PC-9 (cell line): ENCODE measurements around the gene GSTCD. TPM values are rescaled to one million over a fixed set of nuclear protein-coding genes. Genes with fewer than 3 reads are reported as not detected.

ENCODE experiments used
- BruUV-seq: library from RNA; stranded (reverse); fragments of 400-500 nt; replicated peaks from 2 replicates; lab custom pipeline; 2021; lab: Mats Ljungman, UMichigan
- CTCF ChIA-PET: fragments of 300-600 bp; sonication (Branson Sonifier 250); formaldehyde crosslinking; loops from one replicate; lab custom pipeline; 2022; ENCODE audit warnings: antibody characterized with exemption; lab: Charles Lee
- POLR2A ChIA-PET: fragments of 300-600 bp; sonication (Branson Sonifier 250); formaldehyde crosslinking; loops from one replicate; lab custom pipeline; 2022; ENCODE audit warnings: antibody characterized with exemption; ENCODE audit not compliant: unreplicated experiment; lab: Charles Lee
- DNase-seq, 2 experiments: peaks; one replicate each; pipeline versions ENCODE4 v3.0.0 to v3.0.0-alpha.2; 2015 to 2022; ENCODE audit warnings: mixed read lengths in 1 of 2
- H2AFZ ChIP-seq: fragments of 200-600 bp; sonication (generic); 2 replicates; pipeline ENCODE4 v1.8.1; 2017; ENCODE audit warnings: antibody characterized with exemption
- H3F3A ChIP-seq: fragments of 200-600 bp; sonication (generic); 2 replicates; pipeline ENCODE4 v1.8.1; 2017; ENCODE audit warnings: antibody characterized with exemption, mild to moderate bottlenecking, low read depth; ENCODE audit not compliant: insufficient read depth
- H3K27ac ChIP-seq: fragments of 200-600 bp; sonication (generic); 2 replicates; pipeline ENCODE4 v1.6.1; 2016; ENCODE audit warnings: mixed run types
- H3K27me3 ChIP-seq: fragments of 200-600 bp; sonication (generic); 2 replicates; pipeline ENCODE4 v1.6.1; 2016; ENCODE audit warnings: low read depth, mixed run types; ENCODE audit not compliant: insufficient read depth
- H3K36me3 ChIP-seq: fragments of 200-600 bp; sonication (generic); 2 replicates; pipeline ENCODE4 v1.6.1; 2016; ENCODE audit warnings: low read depth, mixed run types
- H3K4me1 ChIP-seq: fragments of 200-600 bp; sonication (generic); replicated peaks from 2 replicates; pipeline ENCODE4 v1.6.1; 2016; ENCODE audit warnings: mixed run types; ENCODE audit not compliant: insufficient read depth
- H3K4me2 ChIP-seq: fragments of 200-600 bp; sonication (generic); 2 replicates; pipeline ENCODE4 v1.6.1; 2017; ENCODE audit warnings: mixed run types
- H3K4me3 ChIP-seq: fragments of 200-600 bp; sonication (generic); 2 replicates; pipeline ENCODE4 v1.6.1; 2016; ENCODE audit warnings: mixed run types
- H3K79me2 ChIP-seq: fragments of 200-600 bp; sonication (generic); 2 replicates; pipeline ENCODE4 v1.6.1; 2017; ENCODE audit warnings: low read depth, mixed run types
- H3K9me2 ChIP-seq: fragments of 200-600 bp; sonication (generic); 2 replicates; pipeline ENCODE4 v1.8.1; 2017; ENCODE audit warnings: mild to moderate bottlenecking; ENCODE audit not compliant: insufficient read depth
- H3K9me3 ChIP-seq: fragments of 200-600 bp; sonication (generic); 2 replicates; pipeline ENCODE4 v1.8.1; 2016; ENCODE audit warnings: low read depth; ENCODE audit not compliant: insufficient read depth
- H4K20me1 ChIP-seq: fragments of 200-600 bp; sonication (generic); 2 replicates; pipeline ENCODE4 v1.8.1; 2017; ENCODE audit not compliant: insufficient read depth
- CTCF ChIP-seq: fragments of 200-600 bp; sonication (generic); conservative IDR thresholded peaks from 2 replicates; pipeline ENCODE4 v1.6.1; 2017; ENCODE audit warnings: mixed run types, antibody characterized with exemption, mild to moderate bottlenecking, moderate library complexity
- EZH2 ChIP-seq: fragments of 200-600 bp; sonication (generic); IDR thresholded peaks from 2 replicates; pipeline ENCODE4 v1.8.0; 2017; ENCODE audit warnings: antibody characterized with exemption, low read depth
- intact Hi-C: fragments of 100-400 bp; cut with micrococcal nuclease; formaldehyde crosslinking; loops from one replicate; pipeline ENCODE4 v1.10.0; 2022; ENCODE audit not compliant: unreplicated experiment
- total RNA-seq: library from RNA; stranded (reverse); gene quantifications from 2 replicates; pipeline ENCODE4 v1.2.3, GENCODE V29; 2021

The GSTCD gene
- total RNA-seq, 1 experiment from 2014 or later = 11.4 TPM

GRCh38 chr4:105698607-105699006 is 10.0 kb upstream of the GSTCD start:
- H3K9me2 ChIP-seq = no peaks in the 10 kb centered on the region
- H3K27ac ChIP-seq = no peak overlapping the region
- no peaks in the 10 kb centered on the region for H3K79me2 ChIP-seq
- ChIA-PET POLR2A (no interaction called here), CTCF (no interaction called here)
- intact Hi-C loops = no loop called here
- no TSS peak for BruUV-seq
- no peak overlapping the region for H3K4me2 ChIP-seq
- H4K20me1 ChIP-seq = no peaks in the 10 kb centered on the region
- DNase-seq = no peak
- no peaks in the 10 kb centered on the region for H3F3A ChIP-seq
- no peak for TF ChIP-seq CTCF
- TF ChIP-seq EZH2 = no peak
- H3K36me3 ChIP-seq = no peaks in the 10 kb centered on the region
- H3K27me3 ChIP-seq = no peaks in the 10 kb centered on the region
- no peaks in the 10 kb centered on the region for H3K4me1 ChIP-seq
- no peak overlapping the region for H2AFZ ChIP-seq
- no peaks in the 10 kb centered on the region for H3K9me3 ChIP-seq
- H3K4me3 ChIP-seq = no peak overlapping the region

- H3K4me2 ChIP-seq = peak overlapping the region; percentile 97
- no peaks in the 10 kb centered on the region for H3K27me3 ChIP-seq
- peaks cover 7% of the 10 kb centered on the region; the same call in 1 of the 2 replicates for H3K4me1 ChIP-seq
- no peaks in the 10 kb centered on the region for H3K9me3 ChIP-seq
- peak overlapping the region; percentile 90 for H3K4me3 ChIP-seq
- peaks cover 4% of the 10 kb centered on the region; the same call in 1 of the 2 replicates for H3F3A ChIP-seq
- H2AFZ ChIP-seq = peak overlapping the region; percentile 99
- intact Hi-C loops = no loop called here
- no peak for DNase-seq
- ChIA-PET POLR2A (no interaction called here), CTCF (no interaction called here)
- TF ChIP-seq CTCF (no peak), EZH2 (no peak)
- H4K20me1 ChIP-seq = no peaks in the 10 kb centered on the region
- peak overlapping the region; percentile 59 for H3K27ac ChIP-seq
- BruUV-seq = no TSS peak
- H3K36me3 ChIP-seq = no peaks in the 10 kb centered on the region
- peaks cover 40% of the 10 kb centered on the region for H3K79me2 ChIP-seq
- no peaks in the 10 kb centered on the region for H3K9me2 ChIP-seq
Observed at GRCh38 chr4:105707782-105708180, 803 bp upstream of the GSTCD start.

- no peaks in the 10 kb centered on the region for H3K9me2 ChIP-seq
- H2AFZ ChIP-seq = peak overlapping the region; percentile 99
- peaks cover 7% of the 10 kb centered on the region; the same call in 1 of the 2 replicates for H3K4me1 ChIP-seq
- no peaks in the 10 kb centered on the region for H4K20me1 ChIP-seq
- BruUV-seq = TSS peak; percentile 77
- no peak for DNase-seq
- CTCF ChIA-PET = no interaction called here
- peak overlapping the region; percentile 97 for H3K4me2 ChIP-seq
- H3K79me2 ChIP-seq = peaks cover 40% of the 10 kb centered on the region
- no peaks in the 10 kb centered on the region for H3K27me3 ChIP-seq
- H3K36me3 ChIP-seq = no peaks in the 10 kb centered on the region
- no peaks in the 10 kb centered on the region for H3K9me3 ChIP-seq
- intact Hi-C loops = no loop called here
- POLR2A ChIA-PET = no interaction called here
- peaks cover 4% of the 10 kb centered on the region; the same call in 1 of the 2 replicates for H3F3A ChIP-seq
- no peak for TF ChIP-seq EZH2
- no peak for TF ChIP-seq CTCF
- H3K4me3 ChIP-seq = peak overlapping the region; percentile 90
- H3K27ac ChIP-seq = peak overlapping the region; percentile 59
Observed at GRCh38 chr4:105709081-105709450, 482 bp downstream of the GSTCD start.
